ENCODE results near the gene TBC1D14. TPM values are rescaled to one million over a fixed set of nuclear protein-coding genes. Genes with fewer than 3 reads are reported as not detected.
A peak's percentile ranks its signal among the peaks of the same experiment; 100 is the strongest.

TBC1D14 gene
- total RNA-seq, 1 donor, result 39.4 TPM

- Histone ChIP-seq H3K79me2 (ENCODE audit: insufficient read depth, low read length) (peaks cover 89% of the 10 kb centered on the region), H3K4me2 (ENCODE audit: insufficient read depth, low read length) (no peak overlapping the region), H2AFZ (ENCODE audit: low read length) (no peak overlapping the region), H3K4me1 (ENCODE audit: insufficient read depth, low read length) (peaks cover 5% of the 10 kb centered on the region), H3K27me3 (ENCODE audit: insufficient read depth, low read length) (no peaks in the 10 kb centered on the region), H3K36me3 (ENCODE audit: insufficient read depth, low read length) (peaks cover 23% of the 10 kb centered on the region), H4K20me1 (ENCODE audit: insufficient read depth, low read length) (peaks cover 48% of the 10 kb centered on the region), H3K27ac (ENCODE audit: low read depth, low read length) (no peak overlapping the region), H3K4me3 (ENCODE audit: insufficient read depth, low read length) (no peak overlapping the region), H3K9me3 (ENCODE audit: low read depth, low read length) (no peaks in the 10 kb centered on the region)
- TF ChIP-seq CTCF (IDR thresholded peaks at IDR 0.05; ENCODE audit: extremely low read depth, low read depth, low read length), result no peak
- peak; percentile 35 for DNase-seq (ENCODE audit: insufficient read length, low spot score, missing footprints)
Observed at GRCh38 chr4:7051905-7052304, 142.3 kb downstream of the TBC1D14 start.

- no peak overlapping the region for H3K27ac ChIP-seq (ENCODE audit: low read depth, low read length)
- no peak overlapping the region for H3K4me3 ChIP-seq (ENCODE audit: insufficient read depth, low read length)
- H2AFZ ChIP-seq (ENCODE audit: low read length), result no peak overlapping the region
- peaks cover 5% of the 10 kb centered on the region for H3K4me1 ChIP-seq (ENCODE audit: insufficient read depth, low read length)
- no peak overlapping the region for H3K4me2 ChIP-seq (ENCODE audit: insufficient read depth, low read length)
- H4K20me1 ChIP-seq (ENCODE audit: insufficient read depth, low read length), result peaks cover 44% of the 10 kb centered on the region
- no peak for TF ChIP-seq CTCF (IDR thresholded peaks at IDR 0.05; ENCODE audit: extremely low read depth, low read depth, low read length)
- DNase-seq (ENCODE audit: insufficient read length, low spot score, missing footprints), result peak; percentile 1
- H3K27me3 ChIP-seq (ENCODE audit: insufficient read depth, low read length), result no peaks in the 10 kb centered on the region
- peaks cover 85% of the 10 kb centered on the region for H3K79me2 ChIP-seq (ENCODE audit: insufficient read depth, low read length)
- H3K9me3 ChIP-seq (ENCODE audit: low read depth, low read length), result no peaks in the 10 kb centered on the region
- H3K36me3 ChIP-seq (ENCODE audit: insufficient read depth, low read length), result peaks cover 26% of the 10 kb centered on the region
Observed at GRCh38 chr4:7052313-7052712, 142.7 kb downstream of the TBC1D14 start.

- TF ChIP-seq CTCF (IDR thresholded peaks at IDR 0.05; ENCODE audit: extremely low read depth, low read depth, low read length), result no peak
- H3K36me3 ChIP-seq (ENCODE audit: insufficient read depth, low read length), result peaks cover 26% of the 10 kb centered on the region
- H4K20me1 ChIP-seq (ENCODE audit: insufficient read depth, low read length), result peaks cover 36% of the 10 kb centered on the region
- H3K4me3 ChIP-seq (ENCODE audit: insufficient read depth, low read length), result no peak overlapping the region
- H3K27me3 ChIP-seq (ENCODE audit: insufficient read depth, low read length), result no peaks in the 10 kb centered on the region
- H3K79me2 ChIP-seq (ENCODE audit: insufficient read depth, low read length), result peaks cover 77% of the 10 kb centered on the region
- H2AFZ ChIP-seq (ENCODE audit: low read length), result no peak overlapping the region
- H3K27ac ChIP-seq (ENCODE audit: low read depth, low read length), result no peak overlapping the region
- H3K4me2 ChIP-seq (ENCODE audit: insufficient read depth, low read length), result no peak overlapping the region
- peak; percentile 78 for DNase-seq (ENCODE audit: insufficient read length, low spot score, missing footprints)
- H3K9me3 ChIP-seq (ENCODE audit: low read depth, low read length), result no peaks in the 10 kb centered on the region
- peaks cover 5% of the 10 kb centered on the region for H3K4me1 ChIP-seq (ENCODE audit: insufficient read depth, low read length)
Observed at GRCh38 chr4:7052923-7053715, 143.5 kb downstream of the TBC1D14 start.

- Histone ChIP-seq H3K36me3 (ENCODE audit: insufficient read depth, low read length) (peaks cover 32% of the 10 kb centered on the region), H3K79me2 (ENCODE audit: insufficient read depth, low read length) (peaks cover 67% of the 10 kb centered on the region)
- TF ChIP-seq CTCF (IDR thresholded peaks at IDR 0.05; ENCODE audit: extremely low read depth, low read depth, low read length), result no peak
Observed at GRCh38 chr4:7054106-7054880, 144.7 kb downstream of the TBC1D14 start.

More at GRCh38 chr4:7054106-7054880, 144.7 kb downstream of the TBC1D14 start:
- H3K9me3 ChIP-seq (ENCODE audit: low read depth, low read length), result no peaks in the 10 kb centered on the region
- peaks cover 28% of the 10 kb centered on the region for H4K20me1 ChIP-seq (ENCODE audit: insufficient read depth, low read length)
- peaks cover 5% of the 10 kb centered on the region for H3K4me1 ChIP-seq (ENCODE audit: insufficient read depth, low read length)
- no peak overlapping the region for H2AFZ ChIP-seq (ENCODE audit: low read length)
- peak; percentile 32 for DNase-seq (ENCODE audit: insufficient read length, low spot score, missing footprints)
- H3K4me2 ChIP-seq (ENCODE audit: insufficient read depth, low read length), result no peak overlapping the region
- H3K27ac ChIP-seq (ENCODE audit: low read depth, low read length), result no peak overlapping the region
- no peaks in the 10 kb centered on the region for H3K27me3 ChIP-seq (ENCODE audit: insufficient read depth, low read length)
- no peak overlapping the region for H3K4me3 ChIP-seq (ENCODE audit: insufficient read depth, low read length)

All from osteoblast (primary cell).